ENCODE measurements around the gene WDR38. TPM values are rescaled to one million over a fixed set of nuclear protein-coding genes. Genes with fewer than 3 reads are reported as not detected.
A peak's percentile ranks its signal among the peaks of the same experiment; 100 is the strongest.

WDR38 gene
- total RNA-seq, 1 donor from 2014 or later, result not detected

DNA sequence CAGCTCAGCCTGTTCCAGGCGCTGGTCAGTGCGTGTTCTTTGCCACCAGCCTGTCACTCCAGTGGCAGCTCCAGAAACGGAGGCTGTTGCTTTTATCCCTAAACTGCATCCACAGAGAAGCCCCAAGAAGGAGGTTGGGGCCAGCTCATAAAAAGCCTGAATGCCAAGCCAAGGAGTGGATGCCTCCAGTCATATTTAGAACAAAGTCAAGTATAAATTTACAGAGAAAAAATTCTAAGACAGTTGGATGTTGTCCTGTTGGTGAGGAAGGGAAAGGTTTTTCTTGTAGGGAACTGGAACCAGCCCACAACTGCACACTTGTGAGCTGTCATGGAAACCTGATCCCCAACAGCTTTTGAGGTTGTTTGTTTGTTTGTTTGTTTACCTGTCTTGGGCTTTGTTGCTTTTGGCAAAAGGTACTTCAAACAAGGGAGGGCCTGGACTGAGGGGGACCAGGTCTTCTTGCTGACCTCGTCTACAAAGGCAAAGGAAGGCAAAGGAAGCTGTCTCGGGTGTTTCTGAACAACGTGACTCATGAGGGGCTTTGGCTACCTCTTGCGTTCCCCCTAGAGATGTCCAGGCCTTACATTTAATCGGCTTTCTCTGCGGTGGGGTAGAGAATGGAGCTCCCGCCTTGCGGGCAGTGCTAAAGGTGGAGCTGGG is 39.6 kb upstream of the WDR38 start:
- Histone ChIP-seq H3K4me2 (no peak overlapping the region), H3K36me3 (no peaks in the 10 kb centered on the region), H3K79me2 (ENCODE audit: low read depth) (no peaks in the 10 kb centered on the region), H3K4me1 (peaks cover 29% of the 10 kb centered on the region), H3K4me3 (no peak overlapping the region), H3K27ac (no peak overlapping the region), H3K9me3 (ENCODE audit: low read depth) (no peaks in the 10 kb centered on the region), H4K20me1 (ENCODE audit: low read depth) (no peaks in the 10 kb centered on the region), H3K27me3 (no peaks in the 10 kb centered on the region), H2AFZ (replicated peaks) (no peak overlapping the region), H3F3A (ENCODE audit: low read depth) (peaks cover 24% of the 10 kb centered on the region), H3K9ac (no peak overlapping the region)
- Mint-ChIP-seq H3K27ac (peak overlapping the region; percentile 87), H3K27me3 (ENCODE audit: insufficient read depth, low read depth) (no peaks in the 10 kb centered on the region), H3K4me1 (peaks cover 53% of the 10 kb centered on the region), H3K9me3 (no peaks in the 10 kb centered on the region), H3K4me3 (no peak overlapping the region), H3K36me3 (no peaks in the 10 kb centered on the region)
- DNase-seq (ENCODE audit: low spot score), result no peak
- TF ChIP-seq EZH2phosphoT487 (IDR thresholded peaks at IDR 0.05) (no peak), EZH2 (IDR thresholded peaks at IDR 0.05) (no peak)
- TF ChIP-seq, protein P1, sequence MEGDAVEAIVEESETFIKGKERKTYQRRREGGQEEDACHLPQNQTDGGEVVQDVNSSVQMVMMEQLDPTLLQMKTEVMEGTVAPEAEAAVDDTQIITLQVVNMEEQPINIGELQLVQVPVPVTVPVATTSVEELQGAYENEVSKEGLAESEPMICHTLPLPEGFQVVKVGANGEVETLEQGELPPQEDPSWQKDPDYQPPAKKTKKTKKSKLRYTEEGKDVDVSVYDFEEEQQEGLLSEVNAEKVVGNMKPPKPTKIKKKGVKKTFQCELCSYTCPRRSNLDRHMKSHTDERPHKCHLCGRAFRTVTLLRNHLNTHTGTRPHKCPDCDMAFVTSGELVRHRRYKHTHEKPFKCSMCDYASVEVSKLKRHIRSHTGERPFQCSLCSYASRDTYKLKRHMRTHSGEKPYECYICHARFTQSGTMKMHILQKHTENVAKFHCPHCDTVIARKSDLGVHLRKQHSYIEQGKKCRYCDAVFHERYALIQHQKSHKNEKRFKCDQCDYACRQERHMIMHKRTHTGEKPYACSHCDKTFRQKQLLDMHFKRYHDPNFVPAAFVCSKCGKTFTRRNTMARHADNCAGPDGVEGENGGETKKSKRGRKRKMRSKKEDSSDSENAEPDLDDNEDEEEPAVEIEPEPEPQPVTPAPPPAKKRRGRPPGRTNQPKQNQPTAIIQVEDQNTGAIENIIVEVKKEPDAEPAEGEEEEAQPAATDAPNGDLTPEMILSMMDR (IDR thresholded peaks at IDR 0.05), result no peak

DNA sequence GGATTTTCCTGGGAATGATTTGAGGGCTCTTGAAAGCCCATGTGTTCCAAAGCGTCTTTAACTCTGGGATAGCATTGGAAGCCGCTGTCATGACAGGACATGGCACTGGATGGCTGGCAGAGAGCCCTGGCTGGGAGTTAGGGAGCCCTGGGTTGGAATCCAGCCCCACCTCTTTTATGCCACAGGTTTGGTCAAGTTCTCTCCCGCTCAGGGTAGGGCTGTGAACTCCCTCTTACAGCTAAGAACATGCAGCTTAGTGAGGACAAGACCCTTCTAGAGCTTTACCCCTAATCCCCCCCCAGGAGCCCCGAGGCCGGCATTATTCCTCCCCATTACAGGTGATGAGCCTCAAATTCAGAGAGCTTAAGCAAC is 39.1 kb upstream of the WDR38 start:
- Mint-ChIP-seq H3K4me3 (no peak overlapping the region), H3K27ac (peak overlapping the region; percentile 87)

DNA sequence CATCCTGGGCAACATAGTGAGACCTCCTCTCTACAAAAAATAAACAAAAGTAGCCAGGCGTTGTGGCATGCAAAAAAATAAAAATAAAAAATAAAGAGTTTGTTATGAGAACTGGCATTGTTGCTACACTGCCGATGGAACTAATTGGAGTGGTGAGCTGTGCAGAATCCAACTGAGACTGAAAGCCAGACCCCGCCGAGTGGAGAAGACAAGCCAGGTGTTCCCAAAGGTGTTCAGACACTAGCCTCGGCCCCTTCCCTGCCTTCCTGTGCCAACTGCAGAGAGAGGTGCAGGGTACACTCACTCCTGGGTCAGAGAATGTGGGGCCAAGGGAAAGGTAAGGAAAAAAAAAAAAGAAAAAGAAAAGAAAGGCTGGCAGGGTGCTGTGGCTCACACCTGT is 37.7 kb upstream of the WDR38 start:
- Histone ChIP-seq H3K36me3 (no peaks in the 10 kb centered on the region), H3K4me1 (peaks cover 28% of the 10 kb centered on the region), H3K27me3 (no peaks in the 10 kb centered on the region), H3K79me2 (ENCODE audit: low read depth) (no peaks in the 10 kb centered on the region), H3K9ac (no peak overlapping the region), H2AFZ (replicated peaks) (no peak overlapping the region), H3K9me3 (ENCODE audit: low read depth) (no peaks in the 10 kb centered on the region), H3F3A (ENCODE audit: low read depth) (peaks cover 24% of the 10 kb centered on the region), H3K4me2 (no peak overlapping the region), H3K27ac (no peak overlapping the region), H3K4me3 (no peak overlapping the region), H4K20me1 (ENCODE audit: low read depth) (no peaks in the 10 kb centered on the region)
- no peak for DNase-seq (ENCODE audit: low spot score)
- Mint-ChIP-seq H3K27me3 (ENCODE audit: insufficient read depth, low read depth) (no peaks in the 10 kb centered on the region), H3K4me1 (peaks cover 44% of the 10 kb centered on the region), H3K36me3 (no peaks in the 10 kb centered on the region), H3K4me3 (no peak overlapping the region), H3K9me3 (no peaks in the 10 kb centered on the region), H3K27ac (no peak overlapping the region)
- TF ChIP-seq, protein P1 (IDR thresholded peaks at IDR 0.05), result no peak
- TF ChIP-seq EZH2phosphoT487 (IDR thresholded peaks at IDR 0.05), result no peak
- no peak for TF ChIP-seq EZH2 (IDR thresholded peaks at IDR 0.05)

More for the DNA sequence above, 39.1 kb upstream of the WDR38 start:
- Histone ChIP-seq H3K4me3 (no peak overlapping the region), H3K27me3 (no peaks in the 10 kb centered on the region), H3K4me1 (peaks cover 29% of the 10 kb centered on the region), H3K9me3 (ENCODE audit: low read depth) (no peaks in the 10 kb centered on the region), H3K79me2 (ENCODE audit: low read depth) (no peaks in the 10 kb centered on the region), H3K27ac (no peak overlapping the region), H2AFZ (replicated peaks) (no peak overlapping the region), H3K36me3 (no peaks in the 10 kb centered on the region), H3K4me2 (no peak overlapping the region), H3F3A (ENCODE audit: low read depth) (peaks cover 24% of the 10 kb centered on the region), H4K20me1 (ENCODE audit: low read depth) (no peaks in the 10 kb centered on the region), H3K9ac (no peak overlapping the region)
- H3K36me3 Mint-ChIP-seq, result no peaks in the 10 kb centered on the region
- no peak for DNase-seq (ENCODE audit: low spot score)
- H3K4me1 Mint-ChIP-seq, result peaks cover 53% of the 10 kb centered on the region
- TF ChIP-seq EZH2 (IDR thresholded peaks at IDR 0.05) (no peak), EZH2phosphoT487 (IDR thresholded peaks at IDR 0.05) (no peak)
- TF ChIP-seq, protein P1 (IDR thresholded peaks at IDR 0.05), result no peak
- H3K27me3 Mint-ChIP-seq (ENCODE audit: insufficient read depth, low read depth), result no peaks in the 10 kb centered on the region
- H3K9me3 Mint-ChIP-seq, result no peaks in the 10 kb centered on the region
